ENCODE measurements around the gene AGMO.
A peak's percentile ranks its signal among the peaks of the same experiment; 100 is the strongest.

The AGMO gene

DNA sequence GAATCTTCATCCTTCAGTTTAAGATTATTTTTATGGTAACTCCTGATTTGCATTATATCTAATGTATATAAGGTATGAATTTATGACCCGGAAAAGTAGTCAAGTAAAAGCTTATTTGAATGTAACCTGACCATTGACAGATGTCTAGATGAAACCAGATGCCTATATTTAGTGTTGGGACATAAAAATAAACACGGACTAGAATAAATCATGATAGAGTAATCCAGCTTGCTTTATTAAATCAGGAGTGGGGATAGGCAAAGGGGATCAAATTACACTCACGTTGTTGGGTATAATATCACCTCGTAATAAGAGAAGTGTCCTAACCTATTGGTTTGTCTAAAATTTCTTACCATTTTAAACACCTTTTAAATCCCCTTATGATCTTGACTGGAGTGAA lies 244.6 kb downstream of the AGMO start:
- Histone ChIP-seq H2BK5ac (ENCODE audit: low read length) (no peak overlapping the region), H3K36me3 (ENCODE audit: control insufficient read depth, insufficient read depth, low read length) (no peaks in the 10 kb centered on the region), H2BK120ac (ENCODE audit: low read depth, low read length) (no peak overlapping the region), H3K79me1 (ENCODE audit: low read length) (no peaks in the 10 kb centered on the region), H3K27ac (ENCODE audit: low read depth, low read length) (no peak overlapping the region), H3K27me3 (ENCODE audit: insufficient read depth, low read length, poor library complexity) (no peaks in the 10 kb centered on the region), H3K4me1 (ENCODE audit: control insufficient read depth, low read depth, low read length) (no peaks in the 10 kb centered on the region), H2AK5ac (ENCODE audit: low read length) (no peak overlapping the region), H3K4ac (ENCODE audit: low read depth, low read length) (no peak overlapping the region), H3K56ac (ENCODE audit: low read length) (no peak overlapping the region), H3K9ac (ENCODE audit: low read length) (no peak overlapping the region), H4K5ac (ENCODE audit: low read length) (no peak overlapping the region), H3K23ac (ENCODE audit: low read length) (no peak overlapping the region), H4K8ac (ENCODE audit: low read depth, low read length) (no peak overlapping the region), H3K4me2 (ENCODE audit: low read length) (no peak overlapping the region), H3K18ac (ENCODE audit: low read length) (no peak overlapping the region), H2BK15ac (replicated peaks; ENCODE audit: low read depth) (no peak overlapping the region), H3K4me3 (ENCODE audit: low read length) (no peak overlapping the region), H3K79me2 (ENCODE audit: control insufficient read depth, insufficient read depth, low read length) (no peaks in the 10 kb centered on the region)
- no CpG with 5 or more reads among the region's 4 CpGs for WGBS (ENCODE audit: extremely low coverage, insufficient coverage, low lambda C conversion rate)
- DNase-seq = no peak

DNA sequence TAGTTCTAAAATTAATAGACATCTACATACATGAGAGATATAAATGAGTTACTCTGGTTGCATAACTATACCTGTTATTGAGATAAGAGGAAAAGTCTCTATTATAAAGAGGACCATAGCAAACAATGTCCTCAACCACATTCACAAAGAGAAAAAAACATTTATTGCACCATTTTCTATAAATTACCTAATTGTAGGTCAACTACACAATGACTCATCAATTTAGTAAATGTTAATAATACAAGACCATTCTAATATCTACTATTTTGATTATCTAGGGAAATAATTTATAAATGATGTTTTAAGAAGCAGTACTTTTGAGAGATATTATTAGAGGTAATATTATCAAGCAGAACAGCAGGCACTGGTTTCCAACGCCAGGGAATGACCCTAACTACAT lies 246.1 kb downstream of the AGMO start:
- no CpG with 5 or more reads among the region's 1 CpG for WGBS (ENCODE audit: extremely low coverage, insufficient coverage, low lambda C conversion rate)
- H3K36me3 ChIP-seq (ENCODE audit: control insufficient read depth, insufficient read depth, low read length) = no peaks in the 10 kb centered on the region
- H3K4me2 ChIP-seq (ENCODE audit: low read length) = no peak overlapping the region
- no peak overlapping the region for H3K9ac ChIP-seq (ENCODE audit: low read length)
- no peak overlapping the region for H3K4me3 ChIP-seq (ENCODE audit: low read length)
- no peaks in the 10 kb centered on the region for H3K4me1 ChIP-seq (ENCODE audit: control insufficient read depth, low read depth, low read length)
- H3K56ac ChIP-seq (ENCODE audit: low read length) = no peak overlapping the region
- no peaks in the 10 kb centered on the region for H3K79me1 ChIP-seq (ENCODE audit: low read length)
- no peak overlapping the region for H3K18ac ChIP-seq (ENCODE audit: low read length)
- H3K79me2 ChIP-seq (ENCODE audit: control insufficient read depth, insufficient read depth, low read length) = no peaks in the 10 kb centered on the region
- no peak overlapping the region for H2BK5ac ChIP-seq (ENCODE audit: low read length)
- H2AK5ac ChIP-seq (ENCODE audit: low read length) = no peak overlapping the region
- no peak overlapping the region for H2BK15ac ChIP-seq (replicated peaks; ENCODE audit: low read depth)
- H3K23ac ChIP-seq (ENCODE audit: low read length) = no peak overlapping the region
- H3K4ac ChIP-seq (ENCODE audit: low read depth, low read length) = no peak overlapping the region
- H3K27me3 ChIP-seq (ENCODE audit: insufficient read depth, low read length, poor library complexity) = no peaks in the 10 kb centered on the region
- no peak for DNase-seq
- no peak overlapping the region for H3K27ac ChIP-seq (ENCODE audit: low read depth, low read length)
- H2BK120ac ChIP-seq (ENCODE audit: low read depth, low read length) = no peak overlapping the region
- H4K5ac ChIP-seq (ENCODE audit: low read length) = no peak overlapping the region
- H4K8ac ChIP-seq (ENCODE audit: low read depth, low read length) = no peak overlapping the region

DNA sequence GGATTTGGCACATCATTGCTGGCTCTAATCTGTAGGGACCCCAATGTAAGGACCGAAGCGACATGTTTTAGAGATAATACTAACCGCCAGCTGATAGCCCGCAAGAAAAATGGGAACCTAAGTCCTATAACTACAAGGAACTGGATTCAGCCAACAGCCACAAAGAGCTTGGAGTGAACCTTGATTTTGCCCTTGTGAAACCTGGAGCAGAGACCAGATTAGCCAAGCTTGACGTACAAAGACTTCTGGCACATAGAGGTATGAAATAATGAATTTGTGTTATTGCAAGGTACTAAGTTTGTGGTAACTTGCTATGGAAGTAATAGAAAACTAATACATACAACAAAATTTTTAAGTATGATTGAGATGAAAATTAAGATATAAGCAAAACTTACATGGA lies 246.9 kb downstream of the AGMO start:
- peak; percentile 11 for DNase-seq
- Histone ChIP-seq H4K8ac (ENCODE audit: low read depth, low read length) (no peak overlapping the region), H3K4me1 (ENCODE audit: control insufficient read depth, low read depth, low read length) (no peaks in the 10 kb centered on the region), H3K27ac (ENCODE audit: low read depth, low read length) (no peak overlapping the region), H3K79me1 (ENCODE audit: low read length) (no peaks in the 10 kb centered on the region), H3K4me3 (ENCODE audit: low read length) (no peak overlapping the region), H3K23ac (ENCODE audit: low read length) (no peak overlapping the region), H2BK15ac (replicated peaks; ENCODE audit: low read depth) (no peak overlapping the region), H3K4me2 (ENCODE audit: low read length) (no peak overlapping the region), H2BK120ac (ENCODE audit: low read depth, low read length) (no peak overlapping the region), H3K36me3 (ENCODE audit: control insufficient read depth, insufficient read depth, low read length) (no peaks in the 10 kb centered on the region), H3K4ac (ENCODE audit: low read depth, low read length) (no peak overlapping the region), H4K5ac (ENCODE audit: low read length) (no peak overlapping the region), H3K56ac (ENCODE audit: low read length) (no peak overlapping the region), H3K9ac (ENCODE audit: low read length) (no peak overlapping the region), H3K27me3 (ENCODE audit: insufficient read depth, low read length, poor library complexity) (no peaks in the 10 kb centered on the region), H3K79me2 (ENCODE audit: control insufficient read depth, insufficient read depth, low read length) (no peaks in the 10 kb centered on the region), H3K18ac (ENCODE audit: low read length) (no peak overlapping the region), H2BK5ac (ENCODE audit: low read length) (no peak overlapping the region), H2AK5ac (ENCODE audit: low read length) (no peak overlapping the region)
- no CpG with 5 or more reads among the region's 5 CpGs for WGBS (ENCODE audit: extremely low coverage, insufficient coverage, low lambda C conversion rate)

- no peak overlapping the region for H2BK120ac ChIP-seq (ENCODE audit: low read depth, low read length)
- no peak overlapping the region for H3K18ac ChIP-seq (ENCODE audit: low read length)
- H3K4me1 ChIP-seq (ENCODE audit: control insufficient read depth, low read depth, low read length) = no peaks in the 10 kb centered on the region
- no peak overlapping the region for H2BK5ac ChIP-seq (ENCODE audit: low read length)
- H3K27ac ChIP-seq (ENCODE audit: low read depth, low read length) = no peak overlapping the region
- H3K56ac ChIP-seq (ENCODE audit: low read length) = no peak overlapping the region
- H3K9ac ChIP-seq (ENCODE audit: low read length) = no peak overlapping the region
- no peak overlapping the region for H3K4ac ChIP-seq (ENCODE audit: low read depth, low read length)
- no peak overlapping the region for H3K4me2 ChIP-seq (ENCODE audit: low read length)
- WGBS (ENCODE audit: extremely low coverage, insufficient coverage, low lambda C conversion rate) = no CpG with 5 or more reads among the region's 1 CpG
- H3K36me3 ChIP-seq (ENCODE audit: control insufficient read depth, insufficient read depth, low read length) = no peaks in the 10 kb centered on the region
- no peaks in the 10 kb centered on the region for H3K27me3 ChIP-seq (ENCODE audit: insufficient read depth, low read length, poor library complexity)
- no peak overlapping the region for H2BK15ac ChIP-seq (replicated peaks; ENCODE audit: low read depth)
- no peaks in the 10 kb centered on the region for H3K79me1 ChIP-seq (ENCODE audit: low read length)
- H3K23ac ChIP-seq (ENCODE audit: low read length) = no peak overlapping the region
- H3K79me2 ChIP-seq (ENCODE audit: control insufficient read depth, insufficient read depth, low read length) = no peaks in the 10 kb centered on the region
- no peak overlapping the region for H2AK5ac ChIP-seq (ENCODE audit: low read length)
- no peak for DNase-seq
- no peak overlapping the region for H3K4me3 ChIP-seq (ENCODE audit: low read length)
- H4K8ac ChIP-seq (ENCODE audit: low read depth, low read length) = no peak overlapping the region
- no peak overlapping the region for H4K5ac ChIP-seq (ENCODE audit: low read length)
These were observed 248.5 kb downstream of the AGMO start for GRCh38 chr7:15313361-15313760.

GRCh38 chr7:15309872-15310271 lies 251.9 kb downstream of the AGMO start:
- Histone ChIP-seq H3K36me3 (ENCODE audit: control insufficient read depth, insufficient read depth, low read length) (no peaks in the 10 kb centered on the region), H3K4me3 (ENCODE audit: low read length) (no peak overlapping the region), H3K4me1 (ENCODE audit: control insufficient read depth, low read depth, low read length) (no peaks in the 10 kb centered on the region), H2BK120ac (ENCODE audit: low read depth, low read length) (no peak overlapping the region), H3K18ac (ENCODE audit: low read length) (no peak overlapping the region), H3K79me2 (ENCODE audit: control insufficient read depth, insufficient read depth, low read length) (no peaks in the 10 kb centered on the region), H3K27ac (ENCODE audit: low read depth, low read length) (no peak overlapping the region), H2BK5ac (ENCODE audit: low read length) (no peak overlapping the region), H3K56ac (ENCODE audit: low read length) (no peak overlapping the region), H3K27me3 (ENCODE audit: insufficient read depth, low read length, poor library complexity) (no peaks in the 10 kb centered on the region), H2BK15ac (replicated peaks; ENCODE audit: low read depth) (no peak overlapping the region), H3K9ac (ENCODE audit: low read length) (no peak overlapping the region), H2AK5ac (ENCODE audit: low read length) (no peak overlapping the region), H4K8ac (ENCODE audit: low read depth, low read length) (no peak overlapping the region), H4K5ac (ENCODE audit: low read length) (no peak overlapping the region), H3K79me1 (ENCODE audit: low read length) (no peaks in the 10 kb centered on the region), H3K23ac (ENCODE audit: low read length) (no peak overlapping the region), H3K4me2 (ENCODE audit: low read length) (no peak overlapping the region), H3K4ac (ENCODE audit: low read depth, low read length) (no peak overlapping the region)
- DNase-seq = no peak
- WGBS (ENCODE audit: extremely low coverage, insufficient coverage, low lambda C conversion rate) = no CpG with 5 or more reads among the region's 1 CpG

- no peak overlapping the region for H4K8ac ChIP-seq (ENCODE audit: low read depth, low read length)
- H3K18ac ChIP-seq (ENCODE audit: low read length) = no peak overlapping the region
- H3K4me1 ChIP-seq (ENCODE audit: control insufficient read depth, low read depth, low read length) = no peaks in the 10 kb centered on the region
- H3K4ac ChIP-seq (ENCODE audit: low read depth, low read length) = no peak overlapping the region
- H2BK15ac ChIP-seq (replicated peaks; ENCODE audit: low read depth) = no peak overlapping the region
- no peak overlapping the region for H2BK120ac ChIP-seq (ENCODE audit: low read depth, low read length)
- no CpG with 5 or more reads among the region's 3 CpGs for WGBS (ENCODE audit: extremely low coverage, insufficient coverage, low lambda C conversion rate)
- H3K4me3 ChIP-seq (ENCODE audit: low read length) = no peak overlapping the region
- no peak overlapping the region for H2BK5ac ChIP-seq (ENCODE audit: low read length)
- no peak overlapping the region for H3K9ac ChIP-seq (ENCODE audit: low read length)
- H3K79me2 ChIP-seq (ENCODE audit: control insufficient read depth, insufficient read depth, low read length) = no peaks in the 10 kb centered on the region
- H3K4me2 ChIP-seq (ENCODE audit: low read length) = no peak overlapping the region
- H3K27ac ChIP-seq (ENCODE audit: low read depth, low read length) = no peak overlapping the region
- H3K79me1 ChIP-seq (ENCODE audit: low read length) = no peaks in the 10 kb centered on the region
- H2AK5ac ChIP-seq (ENCODE audit: low read length) = no peak overlapping the region
- H4K5ac ChIP-seq (ENCODE audit: low read length) = no peak overlapping the region
- H3K27me3 ChIP-seq (ENCODE audit: insufficient read depth, low read length, poor library complexity) = no peaks in the 10 kb centered on the region
- no peak overlapping the region for H3K23ac ChIP-seq (ENCODE audit: low read length)
- H3K36me3 ChIP-seq (ENCODE audit: control insufficient read depth, insufficient read depth, low read length) = no peaks in the 10 kb centered on the region
- DNase-seq = no peak
- H3K56ac ChIP-seq (ENCODE audit: low read length) = no peak overlapping the region
These were observed 253.0 kb downstream of the AGMO start for GRCh38 chr7:15308821-15309220.

Measured in mesendoderm (in vitro differentiated cells).